HepG2 (cell line): ENCODE measurements around the gene KIF3A. TPM values are rescaled to one million over a fixed set of nuclear protein-coding genes. Genes with fewer than 3 reads are reported as not detected.

ENCODE experiments used
- ATAC-seq: fragments of 200-7000 bp; cut with Tn5 transposase; 3 replicates; pipeline ENCODE4 v1.9.1; 2020; ENCODE audit warnings: mild to moderate bottlenecking, moderate library complexity
- BruUV-seq: library from RNA; stranded (reverse); fragments of 400-500 nt; replicated peaks from 2 replicates; lab custom pipeline; 2021; lab: Mats Ljungman, UMichigan
- CTCF ChIA-PET: fragments of 300-600 bp; formaldehyde crosslinking; extraction: SDS; loops from one replicate; lab custom pipeline; 2021; ENCODE audit warnings: low total read pairs, inconsistent platforms, low intra/inter-chr PET ratio; lab: Yijun Ruan, JAX
- POLR2A ChIA-PET: fragments of 350-600 bp; sonication (Branson Sonifier 250); formaldehyde crosslinking; loops from one replicate; lab custom pipeline; 2020; ENCODE audit warnings: antibody characterized with exemption, inconsistent platforms; lab: Yijun Ruan, JAX
- DNase-seq: peaks from one replicate; pipeline ENCODE4 v3.0.0-alpha.2; 2015; ENCODE audit warnings: low spot score
- FAIRE-seq: peaks from 3 replicates; lab custom pipeline; 2011; peaks lifted over from hg19 to GRCh38; lab: Jason Lieb, UNC
- H2AFZ ChIP-seq: one replicate; pipeline ENCODE4 v1.6.1; 2011; ENCODE audit warnings: low read length, inconsistent platforms
- H3K27ac ChIP-seq: fragments of 300-600 bp; 3 replicates; pipeline ENCODE4 v1.8.0; 2011; ENCODE audit warnings: mixed run types, mild to moderate bottlenecking, mixed read lengths, low read length, inconsistent platforms; ENCODE audit not compliant: insufficient read depth; ENCODE audit errors: extremely low read length
- H3K27me3 ChIP-seq, 2 experiments: fragments of 200-600 bp in 1 of 2; 2 replicates in 1 of 2; 3 replicates in 1 of 2; pipeline versions ENCODE4 v1.6.0 to v1.8.0; 2011; ENCODE audit warnings: low read length in 2 of 2, mild to moderate bottlenecking in 2 of 2, moderate library complexity in 2 of 2, inconsistent platforms in 1 of 2; ENCODE audit not compliant: insufficient read depth in 2 of 2, control insufficient read depth in 1 of 2
- H3K36me3 ChIP-seq, 2 experiments: fragments of 200-600 bp in 1 of 2; replicated peaks in 1 of 2; 2 replicates in 1 of 2; 3 replicates in 1 of 2; pipeline versions ENCODE4 v1.5.1 to v1.8.0; 2011; ENCODE audit warnings: low read length in 2 of 2, inconsistent platforms in 1 of 2; ENCODE audit not compliant: insufficient read depth in 2 of 2, control insufficient read depth in 1 of 2
- H3K4me1 ChIP-seq: 2 replicates; pipeline ENCODE4 v1.5.1; 2012; ENCODE audit warnings: low read length, inconsistent platforms; ENCODE audit not compliant: insufficient read depth
- H3K4me2 ChIP-seq: 2 replicates; pipeline ENCODE4 v1.6.0; 2011; ENCODE audit warnings: low read depth, low read length, inconsistent platforms
- H3K4me3 ChIP-seq, 3 experiments: fragments of 200-600 bp in 1 of 3; sonication (generic), shearing (Covaris generic) in 1 of 3; replicated peaks in 1 of 3; 2 replicates each; pipeline ENCODE4 v1.5.1; 2011 to 2016; ENCODE audit warnings: low read length in 3 of 3, inconsistent platforms in 2 of 3, low read depth in 2 of 3, mild to moderate bottlenecking in 2 of 3, control low read depth in 1 of 3, mixed read lengths in 1 of 3; ENCODE audit not compliant: insufficient read depth in 1 of 3
- H3K79me2 ChIP-seq: one replicate; pipeline ENCODE4 v1.6.1; 2011; ENCODE audit warnings: low read length, inconsistent platforms; ENCODE audit not compliant: insufficient read depth
- H3K9ac ChIP-seq: 2 replicates; pipeline ENCODE4 v1.6.0; 2011; ENCODE audit warnings: mild to moderate bottlenecking, low read depth, low read length, inconsistent platforms; ENCODE audit not compliant: insufficient read depth
- H3K9me3 ChIP-seq: 2 replicates; pipeline ENCODE4 v1.5.1; 2012; ENCODE audit warnings: mild to moderate bottlenecking, low read length
- H4K20me1 ChIP-seq: 2 replicates; pipeline ENCODE4 v1.6.0; 2011; ENCODE audit warnings: inconsistent platforms, mild to moderate bottlenecking, low read length, moderate library complexity; ENCODE audit not compliant: insufficient read depth
- BRF2 ChIP-seq: sonication (generic); formaldehyde crosslinking; IDR thresholded peaks from 2 replicates; pipeline ENCODE4 v1.8.1; 2022; ENCODE audit warnings: mild to moderate bottlenecking, missing genetic modification reagents
- CTCF ChIP-seq: sonication (generic); formaldehyde crosslinking; IDR thresholded peaks from 2 replicates; pipeline ENCODE4 v1.5.0; 2020; ENCODE audit warnings: mild to moderate bottlenecking, missing genetic modification reagents, moderate library complexity
- PHF5A ChIP-seq: IDR thresholded peaks from one replicate; pipeline ENCODE4 v1.6.1; 2018; ENCODE audit warnings: low read depth, missing genetic modification reagents; ENCODE audit not compliant: unreplicated experiment
- PTBP1 ChIP-seq: fragments of 200-400 bp; formaldehyde crosslinking; IDR thresholded peaks from 2 replicates; pipeline ENCODE4 v1.6.1; 2018; ENCODE audit warnings: low read length, low read depth; ENCODE audit not compliant: poor library complexity, severe bottlenecking
- SP2 ChIP-seq: sonication (generic); formaldehyde crosslinking; IDR thresholded peaks from 2 replicates; pipeline ENCODE4 v1.5.1; 2020; ENCODE audit warnings: mild to moderate bottlenecking, missing genetic modification reagents
- WIZ ChIP-seq: sonication (generic); formaldehyde crosslinking; IDR thresholded peaks from 2 replicates; pipeline ENCODE4 v1.5.1; 2020; ENCODE audit warnings: mild to moderate bottlenecking, missing genetic modification reagents
- ZNF792 ChIP-seq: IDR thresholded peaks from 2 replicates; pipeline ENCODE4 v1.6.1; 2016
- WGBS: methylation state at CpG from one replicate; pipeline ENCODE4 v1.1.6; 2017; ENCODE audit warnings: low lambda C conversion rate; 5-methylcytosine and 5-hydroxymethylcytosine counted together
- in situ Hi-C: cut with HindIII; loops from 2 replicates; pipeline ENCODE4 v1.10.0; 2017; ENCODE audit warnings: low pct_unique_long_range_greater_than_20kb; ENCODE audit not compliant: extremely low pct_ligation_motif_present
- intact Hi-C: fragments of 100-400 bp; cut with micrococcal nuclease; formaldehyde crosslinking; loops from one replicate; pipeline ENCODE4 v1.10.0; 2022; ENCODE audit not compliant: unreplicated experiment
- polyA plus RNA-seq, 8 experiments: library from polyadenylated mRNA; depleted of rRNA in 3 of 8; stranded (reverse) in 7 of 8; unstranded in 1 of 8; fragments of >200 nt; fragmentation: Illumina TruSeq in 4 of 8; extraction: Trizol in 4 of 8; gene quantifications; 2 replicates each; pipeline versions ENCODE4 v1.2.1 to v1.2.3, GENCODE V29; 2011 to 2016; ENCODE audit warnings: low read depth in 4 of 8, missing spikeins in 1 of 8, mixed read lengths in 1 of 8; ENCODE audit not compliant: insufficient read depth in 1 of 8
- total RNA-seq, 5 experiments: library from RNA; depleted of rRNA; stranded (reverse); fragments of >200 nt; fragmentation: Illumina TruSeq; extraction: Trizol; gene quantifications; 2 replicates each; pipeline ENCODE4 v1.2.3, GENCODE V29; 2016; ENCODE audit warnings: low read depth in 1 of 5

Gene KIF3A
- total and polyA plus RNA-seq, 2 of the 13 experiments (the other 11 are each of a cell fraction or from before 2014, with no cell fraction given): 2.3 to 8.4 TPM

- Histone ChIP-seq H3K36me3 (no peaks in the 10 kb centered on the region), H4K20me1 (no peaks in the 10 kb centered on the region), H3K4me2 (no peak overlapping the region), H3K79me2 (no peaks in the 10 kb centered on the region), H3K27ac (no peak overlapping the region), H3K4me1 (no peaks in the 10 kb centered on the region), H3K9me3 (no peaks in the 10 kb centered on the region), H2AFZ (no peak overlapping the region), H3K9ac (no peak overlapping the region), H3K4me3 (no peak overlapping the region), H3K27me3 (no peaks in the 10 kb centered on the region)
- in situ Hi-C loops (no loop called here), intact Hi-C loops (no loop called here)
- BruUV-seq: no TSS peak
- CTCF ChIA-PET: no interaction called here
- POLR2A ChIA-PET: no interaction called here
- no peak for ATAC-seq
- no peak for TF ChIP-seq PHF5A
- TF ChIP-seq ZNF792 (CRISPR knock-in tag): no peak
- TF ChIP-seq WIZ: no peak
- TF ChIP-seq PTBP1: no peak
- TF ChIP-seq BRF2 (CRISPR knock-in tag): no peak
- TF ChIP-seq SP2 (CRISPR knock-in tag): no peak
- no peak for DNase-seq
- FAIRE-seq: no peak
These were observed 28.7 kb downstream of the KIF3A start for GRCh38 chr5:132708645-132709044.

GRCh38 chr5:132704875-132705274, 32.5 kb downstream of the KIF3A start:
- Histone ChIP-seq H3K4me3 (no peak overlapping the region), H3K79me2 (no peaks in the 10 kb centered on the region), H3K27me3 (no peaks in the 10 kb centered on the region), H2AFZ (no peak overlapping the region), H3K27ac (no peak overlapping the region), H3K36me3 (peaks cover 0 to 9% of the 10 kb centered on the region in 2 experiments; a peak in 2 of 5 replicates), H3K9me3 (no peaks in the 10 kb centered on the region), H3K9ac (no peak overlapping the region), H4K20me1 (no peaks in the 10 kb centered on the region), H3K4me2 (no peak overlapping the region), H3K4me1 (no peaks in the 10 kb centered on the region)
- POLR2A ChIA-PET: no interaction called here
- no peak for ATAC-seq
- 93% methylated on average over 1 of the region's 1 CpG for WGBS
- no TSS peak for BruUV-seq
- DNase-seq: no peak
- CTCF ChIA-PET: no interaction called here
- in situ Hi-C loops (no loop called here), intact Hi-C loops (no loop called here)
- TF ChIP-seq CTCF (CRISPR knock-in tag): no peak
- no peak for FAIRE-seq
